Anterior cingulate cortex (tissue), 58 donors: ENCODE results near the gene TREM2.

Experiments used
- DNase-seq, 58 donors: peaks; one replicate each; lab custom pipeline; 2025; lab: John Stamatoyannopoulos, UW

The TREM2 gene

GRCh38 chr6:41186031-41186562 is 23.2 kb upstream of the TREM2 start:
- no peak for DNase-seq

DNA sequence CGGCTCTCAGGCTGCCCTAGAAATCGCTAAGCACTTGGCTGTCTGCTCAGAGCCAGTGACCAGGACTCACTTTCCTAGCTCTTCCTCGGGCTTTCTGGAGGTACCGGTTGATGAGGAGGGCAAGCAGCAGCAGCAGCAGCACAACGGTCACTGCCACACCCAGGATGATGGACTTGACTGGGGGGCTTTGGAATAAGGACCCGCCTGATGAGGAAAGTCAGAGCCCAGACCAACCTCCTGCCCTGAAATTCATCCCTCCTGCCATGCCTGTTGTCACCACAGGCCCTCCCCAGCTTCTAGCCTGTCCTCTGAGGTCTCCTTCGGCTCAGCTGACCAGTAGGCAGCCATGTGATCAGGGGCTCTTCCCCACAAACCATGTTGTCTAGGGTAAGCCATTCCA is 21.8 kb upstream of the TREM2 start:
- DNase-seq: no peak

DNA sequence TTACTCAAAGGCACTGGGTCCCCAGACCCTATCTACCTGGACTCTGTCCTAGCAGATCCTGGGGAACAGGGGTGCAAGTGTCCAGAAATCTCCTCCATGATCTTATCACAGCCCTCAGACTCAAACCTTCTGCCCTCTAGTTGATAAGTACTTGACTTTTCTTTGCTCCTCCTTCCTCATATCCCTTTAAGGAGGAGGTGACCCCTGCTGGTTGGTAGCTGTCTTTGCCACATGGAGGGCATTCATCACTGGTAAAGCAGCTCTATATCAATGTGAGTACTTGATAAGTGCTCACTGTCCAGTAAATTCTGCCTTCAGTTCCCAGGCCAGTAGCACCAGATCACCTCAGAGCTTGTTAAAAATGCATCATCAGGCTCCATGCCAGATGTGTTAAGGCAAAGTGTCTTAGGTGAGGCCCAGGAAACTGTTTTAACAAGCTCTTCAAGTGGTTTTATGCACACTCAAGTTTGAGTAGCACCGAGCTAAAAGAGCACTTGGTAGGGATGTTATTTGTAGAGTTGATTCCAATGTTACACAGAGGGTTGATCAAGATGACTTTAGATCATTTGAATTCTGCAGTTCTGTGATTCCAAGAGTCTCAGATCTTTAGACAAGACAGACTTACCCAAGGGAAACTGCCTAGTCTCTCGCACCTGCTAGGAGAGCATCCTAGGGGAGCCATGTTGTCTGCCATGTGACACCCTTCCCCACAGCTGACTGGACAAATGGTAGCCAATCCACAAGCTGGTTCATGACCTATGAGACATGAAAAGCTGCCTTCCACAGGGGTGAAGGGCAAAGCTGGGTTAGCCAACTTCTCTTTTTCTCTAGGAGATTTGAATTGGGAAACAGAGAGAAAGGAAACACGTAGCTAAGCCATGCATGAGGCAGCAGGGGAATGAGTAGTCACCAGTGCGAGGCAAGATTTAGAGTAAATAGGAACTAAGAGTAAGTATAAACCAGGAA is 19.4 kb upstream of the TREM2 start:
- peak in 7 of 58 donors; percentile 1 to 51 (median 12) for DNase-seq

- no peak for DNase-seq
Observed at GRCh38 chr6:41181566-41181965, 18.6 kb upstream of the TREM2 start.

DNA sequence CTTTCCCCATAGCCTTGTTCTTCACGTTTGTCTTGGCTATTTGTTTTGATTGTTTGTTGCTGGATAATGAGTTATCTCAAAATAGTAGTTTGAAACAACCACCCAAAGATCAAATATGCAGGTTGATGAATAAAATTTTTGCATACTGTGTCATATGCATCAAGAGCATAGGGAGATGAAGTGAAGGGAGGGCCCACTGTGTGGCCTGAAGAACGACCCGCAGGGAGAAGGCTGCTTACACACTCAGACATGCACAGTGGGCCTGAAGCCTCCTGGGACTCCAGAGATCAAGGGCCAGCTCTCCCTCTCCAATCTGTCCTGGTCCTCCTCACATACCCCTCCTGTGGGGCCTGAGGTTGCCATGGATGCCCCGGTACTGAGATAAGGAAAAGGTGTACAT is 16.2 kb upstream of the TREM2 start:
- no peak for DNase-seq

- no peak for DNase-seq
Observed at GRCh38 chr6:41177695-41178094, 14.8 kb upstream of the TREM2 start.

- DNase-seq: no peak
Observed at GRCh38 chr6:41177287-41177686, 14.4 kb upstream of the TREM2 start.

- no peak for DNase-seq
Observed at GRCh38 chr6:41176189-41176588, 13.3 kb upstream of the TREM2 start.

- no peak for DNase-seq
Observed at GRCh38 chr6:41175084-41175483, 12.2 kb upstream of the TREM2 start.

- no peak for DNase-seq
Observed at GRCh38 chr6:41174610-41175009, 11.7 kb upstream of the TREM2 start.

GRCh38 chr6:41171908-41172307 is 9.0 kb upstream of the TREM2 start:
- no peak for DNase-seq

DNA sequence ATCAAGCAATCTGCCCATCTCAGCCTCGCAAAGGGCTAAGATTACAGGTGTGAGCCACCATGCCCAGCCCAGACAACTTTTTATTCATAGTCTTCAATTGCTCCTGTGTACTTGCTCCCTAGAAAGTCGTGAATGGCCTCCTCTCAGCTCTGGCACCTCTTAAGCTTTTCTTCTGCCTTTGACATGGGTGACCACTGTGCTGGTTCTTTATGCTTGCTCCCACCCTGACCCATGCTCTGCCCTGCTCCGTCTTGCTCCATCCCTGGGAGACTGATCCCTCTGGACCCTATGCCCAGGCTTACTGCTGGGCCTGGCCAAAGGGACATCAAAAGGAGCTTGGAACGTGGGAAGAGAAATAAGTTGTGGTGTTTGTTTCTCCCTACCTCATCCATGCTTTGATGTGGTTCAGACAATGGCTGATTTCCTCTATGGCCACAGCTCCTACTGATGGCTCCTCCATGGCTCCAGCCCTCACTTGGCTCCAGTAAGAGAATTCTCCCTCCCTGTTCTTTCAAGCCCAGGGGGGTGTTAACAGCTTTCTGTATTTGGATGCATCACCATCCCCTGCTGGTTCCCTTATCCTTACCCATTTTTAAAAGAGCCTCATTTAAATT is 7.7 kb upstream of the TREM2 start:
- no peak for DNase-seq

DNA sequence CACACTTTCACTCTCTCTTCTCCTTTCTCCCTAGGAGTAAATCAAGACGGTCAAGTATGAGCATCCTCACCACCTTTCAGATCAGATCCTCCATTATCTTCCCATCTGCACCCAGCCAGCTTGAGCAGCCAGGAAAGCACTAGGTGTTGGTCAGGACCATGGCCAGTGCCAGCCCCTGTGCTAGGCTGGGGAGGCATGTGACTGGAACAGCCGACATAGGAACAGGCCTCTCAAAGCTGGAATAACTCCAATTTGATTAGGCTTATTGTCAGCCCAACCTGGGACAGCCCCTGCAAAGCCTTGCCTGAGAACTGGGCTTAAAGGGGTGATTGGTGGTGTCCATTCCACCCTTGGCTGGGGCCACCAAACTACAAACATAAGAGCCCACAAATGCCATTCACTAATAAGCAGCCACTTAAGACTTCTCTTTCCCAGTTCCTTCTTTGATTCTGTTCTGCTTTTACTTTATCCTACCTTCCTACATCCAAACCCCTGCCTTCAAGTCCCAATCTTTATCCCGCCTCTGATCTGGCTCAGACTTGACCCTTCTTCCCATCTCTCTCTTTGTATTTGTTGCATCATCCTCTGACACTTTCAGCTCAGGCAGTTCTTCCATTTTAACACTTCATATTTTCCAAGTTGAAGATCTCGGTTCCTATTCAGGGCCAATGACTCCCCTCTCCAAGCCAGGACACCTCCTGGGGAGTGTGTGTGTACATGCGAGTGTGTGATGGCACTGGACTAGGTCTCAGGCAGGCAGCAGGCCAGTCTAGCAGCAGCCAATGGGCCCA is 4.5 kb upstream of the TREM2 start:
- DNase-seq: no peak

DNA sequence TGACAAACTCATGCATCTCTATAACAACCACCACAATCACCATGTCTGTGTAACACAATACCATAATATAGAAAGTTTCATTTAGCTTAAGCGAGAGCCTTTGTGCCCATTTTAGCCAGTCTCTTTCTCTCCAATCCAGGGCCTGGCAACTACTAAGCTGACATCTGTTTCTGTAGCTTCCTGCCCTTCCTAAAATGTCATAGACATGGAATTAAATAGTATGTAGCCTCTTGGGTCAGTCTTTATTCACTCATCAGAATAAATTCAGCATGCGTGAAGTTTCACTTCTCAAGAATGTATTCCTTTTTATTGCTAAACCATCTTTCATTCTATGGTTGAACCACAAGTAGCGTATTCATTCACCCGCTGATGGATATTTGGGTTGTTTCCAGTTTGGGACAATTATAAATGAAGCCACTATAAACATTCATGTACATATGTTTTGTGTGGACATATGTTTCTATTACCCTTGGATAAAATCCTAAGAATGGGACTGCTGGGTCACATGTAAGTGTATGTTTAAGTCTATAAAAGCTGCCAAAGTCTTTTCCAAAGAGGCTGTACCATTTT is 1.7 kb upstream of the TREM2 start:
- no peak for DNase-seq

- no peak for DNase-seq
Observed at GRCh38 chr6:41163419-41163717, 452 bp upstream of the TREM2 start.

DNA sequence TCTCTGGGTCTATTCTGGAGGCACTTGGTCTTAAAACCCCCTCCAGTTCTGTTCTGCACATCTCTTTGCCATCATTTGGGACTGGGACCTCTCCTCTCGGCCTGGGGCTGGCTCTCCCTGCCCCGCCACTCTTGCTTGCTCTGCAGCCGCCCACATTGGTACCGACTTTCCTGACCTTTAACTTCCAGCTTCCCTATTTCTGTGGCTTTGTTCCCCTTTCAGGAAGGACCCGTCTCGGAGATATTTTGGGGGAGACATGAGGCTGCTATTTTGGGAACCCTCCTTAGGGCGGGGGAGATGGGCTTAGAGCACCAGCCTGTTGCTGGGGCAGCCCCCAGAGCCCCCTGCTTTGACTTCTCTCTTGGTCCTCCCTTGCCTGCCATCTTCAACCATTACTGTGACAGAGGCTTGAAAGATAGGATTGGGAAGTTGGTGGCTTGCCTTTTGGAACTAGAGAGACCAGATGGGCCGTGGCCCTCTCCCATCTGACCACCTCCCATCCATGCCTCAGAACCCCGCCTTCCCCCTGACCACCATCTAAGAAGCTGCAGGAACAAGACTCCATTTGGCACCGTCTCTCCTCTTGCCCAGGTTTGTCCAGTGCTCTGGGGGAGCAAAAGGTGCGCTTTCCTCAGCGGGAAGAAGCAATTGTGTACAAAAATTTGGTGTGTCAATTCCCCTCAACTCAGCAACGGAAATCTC is 914 bp downstream of the TREM2 start:
- peak in 7 of 58 donors; percentile 9 to 34 (median 19) for DNase-seq

DNA sequence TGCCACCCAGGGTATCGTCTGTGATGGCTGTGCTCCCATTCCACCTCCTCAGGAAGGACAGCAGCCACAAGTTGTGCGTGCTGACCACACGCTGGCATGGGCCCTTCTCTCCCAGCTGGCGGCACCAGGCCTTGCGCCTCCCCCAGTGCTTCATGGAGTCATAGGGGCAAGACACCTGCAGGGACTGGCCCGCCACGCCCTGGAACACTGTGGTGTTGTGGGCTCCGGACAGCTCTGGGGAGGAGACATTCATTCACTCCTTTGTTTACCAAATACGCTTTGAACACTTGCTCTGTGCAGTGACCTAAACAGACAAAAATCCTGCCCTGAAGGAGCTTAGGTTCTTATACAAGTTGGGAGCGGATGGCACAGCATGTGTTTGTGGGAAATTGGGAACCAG is 1.5 kb downstream of the TREM2 start:
- DNase-seq: no peak

- no peak for DNase-seq
Observed at GRCh38 chr6:41160933-41161332, 2.0 kb downstream of the TREM2 start.

- DNase-seq: no peak
Observed at GRCh38 chr6:41159415-41160082, 3.4 kb downstream of the TREM2 start.
